GM21423 (cell line): ENCODE results near the gene FAM161B.
A peak's percentile ranks its signal among the peaks of the same experiment; 100 is the strongest.
"Not testable (repeated sequence)": the region's sequence is repeated elsewhere in the genome, so short reads cannot be mapped to it uniquely, and the experiment has no call there.

ENCODE experiments used
- ATAC-seq: cut with Tn5 transposase; IDR thresholded peaks from one replicate; pipeline ENCODE4 v1.9.1; 2021; ENCODE audit warnings: mild to moderate bottlenecking, moderate library complexity; ENCODE audit not compliant: unreplicated experiment

The FAM161B gene

GRCh38 chr14:73949752-73950734, at the start of gene FAM161B, which contains the start of gene COQ6:
FAM161B (minus strand) TSS chr14:73950094; CDS start chr14:73950026, 68 bp downstream.
COQ6 (plus strand) TSS chr14:73950302; CDS start chr14:73950333, 31 bp downstream.
- peak; percentile 84 for ATAC-seq

- ATAC-seq: no peak
Observed at GRCh38 chr14:73998726-73999125, 48.8 kb upstream of the FAM161B start.

DNA sequence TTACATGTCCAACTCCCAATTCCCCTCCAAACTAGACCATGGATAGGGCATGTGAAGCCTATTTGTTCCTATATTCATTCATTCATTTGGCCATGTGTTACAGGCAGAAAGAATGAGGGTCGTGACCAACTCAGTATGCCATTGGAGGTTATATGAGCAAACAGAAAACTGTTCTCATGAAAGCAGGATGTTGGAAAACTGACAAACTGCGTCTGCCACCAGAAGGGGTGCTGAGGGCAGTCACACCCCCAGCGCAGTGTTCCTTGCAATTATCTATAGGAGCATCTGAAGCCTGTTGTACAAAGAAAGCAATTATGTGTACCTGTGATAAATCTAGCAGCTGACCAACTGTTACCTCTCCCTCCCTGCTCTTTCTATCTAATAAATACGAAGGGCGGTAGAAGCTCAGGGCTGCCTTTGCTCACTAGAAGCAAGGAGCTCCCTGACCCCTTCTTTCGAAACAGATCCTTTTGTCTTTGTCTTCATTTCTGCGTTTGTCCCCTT, 48.1 kb upstream of the FAM161B start:
- ATAC-seq: no peak

- no peak for ATAC-seq
Observed at GRCh38 chr14:73997108-73997943, 47.4 kb upstream of the FAM161B start.

- no peak for ATAC-seq
Observed at GRCh38 chr14:73996731-73997107, 46.8 kb upstream of the FAM161B start.

DNA sequence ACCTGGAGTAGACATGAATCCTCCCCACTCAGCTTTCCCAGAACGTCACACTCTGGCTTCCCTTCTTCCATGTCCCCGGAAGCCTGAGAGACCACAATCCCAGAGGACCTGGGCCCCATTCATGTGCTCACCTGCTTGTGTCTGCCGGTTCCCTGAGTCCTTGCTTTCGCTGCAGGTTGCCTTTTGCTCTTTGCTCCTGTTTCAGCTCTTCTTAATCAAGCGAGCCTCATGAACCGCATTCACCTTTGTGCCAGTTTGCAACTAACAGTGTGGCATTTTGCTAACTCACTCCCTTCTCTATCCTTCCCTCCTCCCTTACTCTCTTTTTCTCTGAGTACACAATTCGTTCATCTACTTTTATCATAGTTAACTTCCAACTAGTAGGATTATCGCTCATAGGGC, 46.1 kb upstream of the FAM161B start:
- no peak for ATAC-seq

GRCh38 chr14:73994926-73995325, 45.0 kb upstream of the FAM161B start:
- not testable (repeated sequence) for ATAC-seq

- no peak for ATAC-seq
Observed at GRCh38 chr14:73991092-73991491, 41.2 kb upstream of the FAM161B start.

GRCh38 chr14:73988656-73989055, 38.8 kb upstream of the FAM161B start:
- not testable (repeated sequence) for ATAC-seq

DNA sequence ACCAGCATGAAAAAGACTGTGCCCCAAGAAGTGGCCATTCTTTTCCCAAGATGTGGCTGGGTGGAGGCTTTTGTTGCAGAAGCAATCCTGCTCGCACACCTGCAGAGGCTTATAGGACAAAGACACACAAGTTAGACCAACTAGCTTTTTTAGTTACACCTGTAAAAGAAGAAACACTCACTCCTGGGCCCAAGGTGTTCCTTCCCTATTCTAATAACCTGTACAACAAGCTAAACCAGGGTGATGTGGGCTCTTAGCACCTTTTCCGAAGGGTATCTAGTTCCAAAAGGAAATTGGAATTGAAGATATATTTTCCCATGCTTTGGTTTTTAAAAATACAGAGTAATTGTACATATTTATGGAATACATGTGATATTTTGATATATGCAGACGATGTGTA, 38.2 kb upstream of the FAM161B start:
- no peak for ATAC-seq

DNA sequence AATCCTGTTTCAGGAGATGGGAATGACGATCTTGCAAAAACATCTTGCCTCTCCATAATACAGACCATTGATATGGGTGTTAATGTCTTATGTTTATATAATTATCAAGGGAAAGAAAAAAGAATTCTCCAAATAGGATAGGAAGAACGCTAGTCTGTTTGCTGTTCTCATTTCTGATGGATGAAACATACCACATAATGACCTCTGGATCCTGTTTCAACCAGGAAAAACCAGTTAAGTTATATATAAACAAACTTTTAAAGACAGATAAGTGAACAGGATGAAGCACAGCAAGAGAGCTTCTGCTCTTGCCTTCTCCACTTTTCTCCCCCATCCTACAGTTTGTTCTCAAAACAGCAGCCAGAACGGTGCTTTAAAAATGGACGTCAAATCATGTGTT, 28.0 kb upstream of the FAM161B start:
- ATAC-seq: no peak

GRCh38 chr14:73976125-73976524, 26.2 kb upstream of the FAM161B start:
- ATAC-seq: no peak

GRCh38 chr14:73973497-73973896, 23.6 kb upstream of the FAM161B start:
- ATAC-seq: no peak

GRCh38 chr14:73968885-73969284, 19.0 kb upstream of the FAM161B start:
- ATAC-seq: no peak

DNA sequence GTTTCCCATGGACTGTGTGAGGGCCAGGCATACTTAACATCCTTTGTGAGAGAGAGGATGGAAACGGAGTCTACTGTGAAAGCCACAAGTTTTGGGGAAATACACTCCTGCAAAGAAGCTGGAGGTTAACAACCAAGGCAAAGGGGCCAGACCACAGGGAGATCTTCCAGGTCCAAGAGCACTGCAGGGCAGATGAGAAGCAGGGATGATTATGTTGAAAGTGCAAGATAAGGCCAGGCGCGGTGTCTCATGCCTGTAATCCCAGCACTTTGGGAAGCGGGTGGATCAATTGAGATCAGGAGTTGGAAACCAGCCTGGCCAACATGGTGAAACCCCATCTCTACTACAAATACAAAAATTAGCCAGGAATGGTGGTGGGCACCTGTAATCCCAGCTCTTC, 15.3 kb upstream of the FAM161B start:
- ATAC-seq: no peak

GRCh38 chr14:73961192-73961591, 11.3 kb upstream of the FAM161B start:
- ATAC-seq: no peak

GRCh38 chr14:73958591-73958990, 8.7 kb upstream of the FAM161B start:
- ATAC-seq: no peak

DNA sequence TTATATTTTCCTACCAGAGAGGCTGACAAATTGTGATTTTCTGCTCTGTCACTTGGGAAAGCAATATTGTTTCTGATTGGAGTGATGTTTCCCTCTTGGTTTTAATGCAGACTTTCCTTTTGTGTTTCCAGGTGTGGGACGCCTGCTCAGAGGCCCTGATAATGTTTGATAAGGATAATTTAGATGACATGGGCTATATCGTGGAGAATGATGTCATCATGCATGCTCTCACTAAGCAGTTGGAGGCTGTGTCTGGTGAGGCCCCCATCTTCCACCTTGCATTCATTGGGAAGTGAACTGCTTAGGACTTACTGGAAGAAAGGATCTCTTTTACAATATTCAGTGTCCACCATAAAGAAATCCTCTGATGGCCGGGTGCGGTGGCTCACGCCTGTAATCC, 5.8 kb upstream of the FAM161B start:
- no peak for ATAC-seq

GRCh38 chr14:73953731-73954130, 3.8 kb upstream of the FAM161B start:
- ATAC-seq: no peak

GRCh38 chr14:73945159-73945670, 4.7 kb downstream of the FAM161B start:
- no peak for ATAC-seq
